ENCODE results near the gene LACTB.

DNA sequence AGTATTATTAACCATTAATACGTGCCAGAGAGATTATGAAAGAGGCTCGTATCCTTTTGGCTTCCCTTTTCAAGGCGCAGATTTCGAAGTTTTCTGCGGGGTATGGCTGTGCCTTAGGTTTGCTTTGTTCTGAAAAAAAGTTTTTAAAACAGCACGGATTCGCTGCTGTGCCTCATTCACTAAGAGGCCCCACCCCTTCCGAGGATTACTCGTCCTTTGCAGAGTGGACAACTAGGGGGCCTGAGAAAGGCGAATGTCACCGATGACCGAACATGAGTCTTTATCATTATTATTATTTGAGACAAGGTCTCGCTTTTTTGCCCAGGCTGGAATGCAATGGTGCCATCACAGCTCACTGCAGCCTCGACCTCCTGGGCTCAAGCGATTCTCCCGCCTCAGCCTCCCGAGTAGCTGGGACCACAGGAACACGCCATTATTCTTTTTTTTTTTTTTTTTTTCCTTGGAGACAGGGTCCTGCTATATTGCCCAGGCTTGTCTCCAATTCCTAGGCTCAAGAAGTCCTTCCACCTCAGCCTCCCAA, 36.3 kb downstream of the LACTB start:
- TF ChIP-seq SNAI2 (CRISPR knock-in tag; IDR thresholded peaks at IDR 0.05) = no peak
- TF ChIP-seq ZNF8 (CRISPR knock-in tag; IDR thresholded peaks at IDR 0.05) = no peak
- TF ChIP-seq ZC3H10 (CRISPR knock-in tag; IDR thresholded peaks at IDR 0.05) = no peak

Data from SK-N-SH treated with all-trans-retinoic acid at 6 μM for 48 hours (cell line).